Measurements from ENCODE around the gene CCDC30.

CCDC30 gene

GRCh38 chr1:42646056-42646455, 183.0 kb downstream of the CCDC30 start:
- no peak for DNase-seq (ENCODE audit: low read depth)
- no peak overlapping the region for H3K4me3 ChIP-seq (ENCODE audit: low read depth, low read length)
- in situ Hi-C loops (cut with HindIII; ENCODE audit: low sequenced_read_pairs): no loop called here
- TF ChIP-seq, protein P1, sequence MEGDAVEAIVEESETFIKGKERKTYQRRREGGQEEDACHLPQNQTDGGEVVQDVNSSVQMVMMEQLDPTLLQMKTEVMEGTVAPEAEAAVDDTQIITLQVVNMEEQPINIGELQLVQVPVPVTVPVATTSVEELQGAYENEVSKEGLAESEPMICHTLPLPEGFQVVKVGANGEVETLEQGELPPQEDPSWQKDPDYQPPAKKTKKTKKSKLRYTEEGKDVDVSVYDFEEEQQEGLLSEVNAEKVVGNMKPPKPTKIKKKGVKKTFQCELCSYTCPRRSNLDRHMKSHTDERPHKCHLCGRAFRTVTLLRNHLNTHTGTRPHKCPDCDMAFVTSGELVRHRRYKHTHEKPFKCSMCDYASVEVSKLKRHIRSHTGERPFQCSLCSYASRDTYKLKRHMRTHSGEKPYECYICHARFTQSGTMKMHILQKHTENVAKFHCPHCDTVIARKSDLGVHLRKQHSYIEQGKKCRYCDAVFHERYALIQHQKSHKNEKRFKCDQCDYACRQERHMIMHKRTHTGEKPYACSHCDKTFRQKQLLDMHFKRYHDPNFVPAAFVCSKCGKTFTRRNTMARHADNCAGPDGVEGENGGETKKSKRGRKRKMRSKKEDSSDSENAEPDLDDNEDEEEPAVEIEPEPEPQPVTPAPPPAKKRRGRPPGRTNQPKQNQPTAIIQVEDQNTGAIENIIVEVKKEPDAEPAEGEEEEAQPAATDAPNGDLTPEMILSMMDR (IDR thresholded peaks at IDR 0.05; ENCODE audit: low read depth, low read length, missing control alignments): no peak

GRCh38 chr1:42657201-42657600, 194.1 kb downstream of the CCDC30 start:
- no peak overlapping the region for H3K4me3 ChIP-seq (ENCODE audit: low read depth, low read length)
- in situ Hi-C loops (cut with HindIII; ENCODE audit: low sequenced_read_pairs): no loop called here
- DNase-seq (ENCODE audit: low read depth): no peak
- TF ChIP-seq, protein P1 (IDR thresholded peaks at IDR 0.05; ENCODE audit: low read depth, low read length, missing control alignments): no peak

- peak within 1 kb of the TSS; percentile 76 for H3K4me3 ChIP-seq (ENCODE audit: low read depth, low read length)
- in situ Hi-C loops (cut with HindIII; ENCODE audit: low sequenced_read_pairs): no loop called here
- TF ChIP-seq, protein P1 (IDR thresholded peaks at IDR 0.05; ENCODE audit: low read depth, low read length, missing control alignments): peak; percentile 25
- peak; percentile 72 for DNase-seq (ENCODE audit: low read depth)
Measured at GRCh38 chr1:42657981-42658876, 195.1 kb downstream of the CCDC30 start, which contains the start of gene PPIH. TSS of gene PPIH (plus strand) at chr1:42658423. CDS start at chr1:42658447, 24 bp downstream.

DNA sequence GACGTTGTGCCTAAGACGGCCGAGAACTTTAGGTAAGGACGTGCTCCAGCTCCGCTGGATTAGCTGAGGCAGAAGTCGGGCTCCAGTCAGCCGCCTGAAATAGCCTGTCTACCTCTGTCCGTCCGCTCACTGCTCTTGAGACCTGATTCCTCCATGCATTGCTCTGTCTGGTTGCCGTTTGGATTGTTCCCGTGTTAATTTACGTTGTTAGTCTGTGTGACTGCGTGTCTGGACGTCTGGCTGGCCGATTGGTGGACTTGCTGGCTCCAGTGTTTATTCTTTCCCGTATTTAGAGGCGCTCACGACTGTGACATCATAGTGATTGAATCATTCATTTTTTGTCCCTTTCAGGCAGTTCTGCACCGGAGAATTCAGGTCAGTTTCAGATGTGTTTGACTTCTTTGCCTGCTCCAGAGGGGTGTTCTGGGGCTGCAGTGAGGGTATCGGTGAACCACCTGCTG, 195.8 kb downstream of the CCDC30 start:
- DNase-seq (ENCODE audit: low read depth): no peak
- TF ChIP-seq, protein P1 (IDR thresholded peaks at IDR 0.05; ENCODE audit: low read depth, low read length, missing control alignments): no peak
- in situ Hi-C loops (cut with HindIII; ENCODE audit: low sequenced_read_pairs): no loop called here
- peak overlapping the region; percentile 76 for H3K4me3 ChIP-seq (ENCODE audit: low read depth, low read length)

- no peak for DNase-seq (ENCODE audit: low read depth)
- H3K4me3 ChIP-seq (ENCODE audit: low read depth, low read length): no peak overlapping the region
- in situ Hi-C loops (cut with HindIII; ENCODE audit: low sequenced_read_pairs): no loop called here
- TF ChIP-seq, protein P1 (IDR thresholded peaks at IDR 0.05; ENCODE audit: low read depth, low read length, missing control alignments): no peak
Measured at GRCh38 chr1:42660907-42661500, 197.9 kb downstream of the CCDC30 start.

DNA sequence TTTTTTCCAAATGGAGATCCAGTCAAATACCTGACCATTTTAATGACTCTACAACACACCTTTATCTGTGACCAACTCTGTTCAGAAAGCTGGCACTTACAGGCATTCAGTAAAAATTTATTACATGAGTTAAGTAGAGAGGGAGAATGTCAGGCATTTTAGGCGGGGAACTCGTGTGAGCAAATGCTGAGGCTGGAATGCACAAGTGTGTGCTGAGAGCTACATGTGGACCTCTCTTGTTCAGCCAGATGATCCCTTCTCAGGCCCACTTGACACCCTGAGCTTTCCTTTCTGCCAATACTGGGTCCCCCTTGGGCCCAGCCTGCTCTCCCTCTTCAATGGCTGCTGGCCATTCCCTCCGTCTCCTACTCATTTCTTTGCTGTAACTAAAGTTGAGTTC, 206.8 kb downstream of the CCDC30 start:
- in situ Hi-C loops (cut with HindIII; ENCODE audit: low sequenced_read_pairs): no loop called here
- TF ChIP-seq, protein P1 (IDR thresholded peaks at IDR 0.05; ENCODE audit: low read depth, low read length, missing control alignments): no peak
- H3K4me3 ChIP-seq (ENCODE audit: low read depth, low read length): no peak overlapping the region
- DNase-seq (ENCODE audit: low read depth): no peak

All from astrocyte of the cerebellum (primary cell).